ENCODE measurements around the gene HMGB4.

The HMGB4 gene

DNA sequence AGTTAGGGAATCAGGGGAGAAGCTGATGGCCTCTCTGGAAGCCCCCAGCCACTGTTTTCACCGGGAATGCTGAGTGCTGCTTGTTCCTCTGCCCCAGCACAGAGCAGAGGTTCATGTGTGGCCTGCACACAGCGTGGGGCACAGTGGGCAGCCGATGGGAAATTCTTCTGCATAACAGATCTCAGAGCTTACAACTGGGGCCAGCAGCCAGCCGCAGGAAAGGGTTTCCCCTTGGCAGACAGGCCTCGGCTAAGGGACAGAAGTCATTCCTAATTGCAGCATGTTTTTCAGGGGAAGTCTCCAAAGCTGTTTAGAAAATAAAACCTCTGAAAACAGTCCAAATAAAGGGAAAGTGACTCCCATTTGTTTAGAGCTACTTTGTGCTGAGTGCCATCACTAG lies 22.6 kb downstream of the HMGB4 start:
- Histone ChIP-seq H3K4me3 (ENCODE audit: insufficient read depth, low read depth, low read length) (no peak overlapping the region), H3K36me3 (ENCODE audit: control insufficient read depth, insufficient read depth, low read length) (no peaks in the 10 kb centered on the region), H3K4me1 (ENCODE audit: control insufficient read depth, insufficient read depth, low read length) (peaks cover 5% of the 10 kb centered on the region), H3K27ac (ENCODE audit: insufficient read depth, low read depth, low read length, poor library complexity, severe bottlenecking) (no peak overlapping the region), H3K27me3 (ENCODE audit: control insufficient read depth, insufficient read depth, low read length, poor library complexity, severe bottlenecking) (no peaks in the 10 kb centered on the region), H3K9me3 (ENCODE audit: control insufficient read depth, low read length) (no peaks in the 10 kb centered on the region)
- 7 to 12% methylated on average over 5 of the region's 5 CpGs for WGBS, 2 experiments

DNA sequence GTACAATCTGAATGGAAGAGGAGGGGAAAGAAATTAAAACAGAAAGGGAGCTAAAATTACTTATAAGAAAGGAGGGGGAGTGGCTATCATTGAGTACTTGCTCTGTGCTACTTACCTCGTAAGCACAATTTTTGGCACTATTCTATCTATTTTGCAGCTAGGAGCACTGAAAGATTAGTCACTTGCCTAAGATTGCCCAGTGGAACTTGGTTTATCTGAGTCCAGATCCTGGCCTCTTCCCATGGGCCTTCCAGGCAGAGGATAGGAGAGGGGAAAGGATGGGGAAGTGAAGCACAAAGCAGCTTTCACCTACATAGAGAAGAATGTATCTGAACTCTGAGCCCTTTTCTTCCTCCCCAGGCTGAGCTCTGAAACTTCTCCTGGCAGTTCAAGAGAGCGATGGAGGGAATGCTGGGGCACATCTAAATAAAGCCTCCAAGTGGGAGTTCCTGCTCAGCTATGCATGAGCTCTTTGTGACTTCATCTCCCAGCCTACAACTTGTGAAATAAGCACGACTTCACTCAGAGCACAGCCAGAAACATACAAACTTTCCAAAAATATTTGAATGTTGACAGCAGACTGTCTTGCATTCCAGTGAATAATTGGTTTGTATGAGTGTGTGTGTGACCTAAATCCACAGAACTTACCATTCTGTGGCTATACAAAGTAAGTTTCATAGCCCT lies 29.4 kb downstream of the HMGB4 start:
- no peaks in the 10 kb centered on the region for H3K27me3 ChIP-seq (ENCODE audit: control insufficient read depth, insufficient read depth, low read length, poor library complexity, severe bottlenecking)
- peaks cover 15% of the 10 kb centered on the region for H3K4me1 ChIP-seq (ENCODE audit: control insufficient read depth, insufficient read depth, low read length)
- H3K4me3 ChIP-seq (ENCODE audit: insufficient read depth, low read depth, low read length), result no peak overlapping the region
- peak overlapping the region; percentile 12 for H3K27ac ChIP-seq (ENCODE audit: insufficient read depth, low read depth, low read length, poor library complexity, severe bottlenecking)
- no peaks in the 10 kb centered on the region for H3K9me3 ChIP-seq (ENCODE audit: control insufficient read depth, low read length)
- WGBS, 2 experiments, result 67 to 78% methylated on average over 3 of the region's 3 CpGs
- no peaks in the 10 kb centered on the region for H3K36me3 ChIP-seq (ENCODE audit: control insufficient read depth, insufficient read depth, low read length)

DNA sequence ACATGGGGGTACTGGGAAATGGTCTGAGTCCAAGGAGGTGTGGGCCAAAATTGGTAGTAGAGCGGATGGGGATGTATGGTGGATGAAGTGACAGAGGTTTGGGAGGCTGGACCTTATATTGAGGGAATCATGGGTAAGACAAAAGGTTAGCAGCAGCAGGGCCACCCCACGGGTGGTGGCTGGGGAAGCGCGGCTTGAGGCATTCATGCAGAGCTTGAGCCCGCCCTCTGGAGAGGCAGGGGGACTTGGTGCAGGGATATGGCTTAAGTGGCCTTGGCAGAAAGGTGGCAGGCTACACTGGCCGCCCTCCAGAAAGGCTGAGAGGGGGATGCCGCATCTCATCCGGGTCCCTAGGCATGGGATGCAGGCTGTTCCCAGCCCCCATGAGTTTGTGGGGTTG lies 31.5 kb downstream of the HMGB4 start:
- Histone ChIP-seq H3K27me3 (ENCODE audit: control insufficient read depth, insufficient read depth, low read length, poor library complexity, severe bottlenecking) (no peaks in the 10 kb centered on the region), H3K36me3 (ENCODE audit: control insufficient read depth, insufficient read depth, low read length) (no peaks in the 10 kb centered on the region), H3K4me3 (ENCODE audit: insufficient read depth, low read depth, low read length) (no peak overlapping the region), H3K27ac (ENCODE audit: insufficient read depth, low read depth, low read length, poor library complexity, severe bottlenecking) (no peak overlapping the region), H3K9me3 (ENCODE audit: control insufficient read depth, low read length) (no peaks in the 10 kb centered on the region), H3K4me1 (ENCODE audit: control insufficient read depth, insufficient read depth, low read length) (peaks cover 15% of the 10 kb centered on the region)
- 65 to 68% methylated on average over 8 of the region's 8 CpGs for WGBS, 2 experiments

DNA sequence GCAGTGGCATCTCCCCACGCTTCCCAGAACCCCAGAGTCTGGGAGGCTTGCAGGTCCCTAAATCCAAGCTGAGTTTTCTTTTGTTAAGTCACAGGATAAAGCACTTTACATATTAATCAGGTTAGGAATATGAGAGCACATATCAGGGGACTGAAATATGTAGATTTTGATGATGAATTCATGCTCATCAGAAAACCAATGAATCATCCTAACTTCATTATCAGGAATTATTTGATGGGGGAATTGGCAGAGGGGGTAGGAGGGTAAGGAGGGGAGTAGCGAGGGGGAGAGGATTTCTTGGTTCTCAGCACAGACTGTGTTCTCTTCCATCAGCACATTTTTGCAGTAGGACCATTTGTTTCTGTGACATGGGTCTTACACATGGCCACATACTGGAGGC lies 32.1 kb downstream of the HMGB4 start:
- Histone ChIP-seq H3K27ac (ENCODE audit: insufficient read depth, low read depth, low read length, poor library complexity, severe bottlenecking) (no peak overlapping the region), H3K36me3 (ENCODE audit: control insufficient read depth, insufficient read depth, low read length) (no peaks in the 10 kb centered on the region), H3K4me3 (ENCODE audit: insufficient read depth, low read depth, low read length) (no peak overlapping the region), H3K9me3 (ENCODE audit: control insufficient read depth, low read length) (no peaks in the 10 kb centered on the region), H3K27me3 (ENCODE audit: control insufficient read depth, insufficient read depth, low read length, poor library complexity, severe bottlenecking) (no peaks in the 10 kb centered on the region), H3K4me1 (ENCODE audit: control insufficient read depth, insufficient read depth, low read length) (peaks cover 15% of the 10 kb centered on the region)
- 100% methylated on average over 2 of the region's 2 CpGs for WGBS, 2 experiments

DNA sequence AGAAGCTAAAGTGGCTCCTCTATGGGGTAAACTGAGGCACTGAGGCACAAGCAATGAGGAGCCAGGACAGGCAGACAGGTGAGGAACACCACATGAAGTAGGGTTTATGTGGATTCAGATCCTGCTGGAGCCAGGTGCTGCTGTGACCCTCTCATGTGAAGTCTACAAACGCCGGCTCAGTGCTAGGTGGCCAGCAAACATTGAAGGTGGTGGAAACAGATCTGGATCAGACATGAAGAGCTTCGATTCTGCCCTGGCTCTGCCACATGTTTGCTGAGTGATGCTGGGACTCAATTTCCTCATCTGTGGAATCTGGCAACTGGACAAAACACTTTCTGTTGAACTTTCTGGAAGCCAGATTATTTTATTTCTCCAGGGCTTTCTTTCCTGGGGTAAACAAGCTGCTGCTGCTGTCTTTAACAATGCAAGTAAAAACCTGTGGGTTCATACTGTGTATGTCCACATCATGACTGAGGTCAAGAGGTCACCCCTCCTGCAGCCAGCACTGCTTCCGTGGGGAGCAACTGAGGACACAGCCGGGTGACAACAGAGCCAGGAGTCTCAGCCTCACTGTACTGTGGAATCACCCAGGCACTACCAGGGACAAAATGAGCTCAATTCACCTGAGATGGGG lies 33.3 kb downstream of the HMGB4 start:
- Histone ChIP-seq H3K27me3 (ENCODE audit: control insufficient read depth, insufficient read depth, low read length, poor library complexity, severe bottlenecking) (no peaks in the 10 kb centered on the region), H3K36me3 (ENCODE audit: control insufficient read depth, insufficient read depth, low read length) (no peaks in the 10 kb centered on the region), H3K4me1 (ENCODE audit: control insufficient read depth, insufficient read depth, low read length) (peaks cover 15% of the 10 kb centered on the region), H3K27ac (ENCODE audit: insufficient read depth, low read depth, low read length, poor library complexity, severe bottlenecking) (no peak overlapping the region), H3K9me3 (ENCODE audit: control insufficient read depth, low read length) (no peaks in the 10 kb centered on the region), H3K4me3 (ENCODE audit: insufficient read depth, low read depth, low read length) (no peak overlapping the region)
- 84 to 92% methylated on average over 5 of the region's 5 CpGs for WGBS, 2 experiments

DNA sequence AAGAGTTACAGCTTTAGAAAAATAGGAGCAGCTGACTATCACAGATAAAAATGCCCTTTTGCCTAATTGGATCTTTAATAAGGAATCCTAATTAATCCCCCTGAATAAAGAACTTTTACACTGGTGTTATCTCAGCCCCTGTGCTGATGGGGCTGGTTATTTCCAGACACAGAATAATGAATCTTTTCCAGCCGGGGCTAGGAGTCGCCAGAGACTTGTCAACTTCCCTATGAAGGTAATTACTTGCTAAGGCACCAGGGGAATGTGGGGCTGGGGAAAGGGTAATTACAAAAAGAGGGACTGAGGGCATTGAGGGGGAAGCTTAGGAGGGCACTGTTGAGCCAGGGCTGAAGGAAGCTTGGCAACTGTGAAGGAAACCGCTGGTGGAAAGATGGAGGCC lies 34.5 kb downstream of the HMGB4 start:
- no peaks in the 10 kb centered on the region for H3K27me3 ChIP-seq (ENCODE audit: control insufficient read depth, insufficient read depth, low read length, poor library complexity, severe bottlenecking)
- WGBS, 2 experiments, result 87 to 92% methylated on average over 3 of the region's 3 CpGs
- H3K27ac ChIP-seq (ENCODE audit: insufficient read depth, low read depth, low read length, poor library complexity, severe bottlenecking), result no peak overlapping the region
- H3K4me3 ChIP-seq (ENCODE audit: insufficient read depth, low read depth, low read length), result no peak overlapping the region
- peaks cover 23% of the 10 kb centered on the region for H3K4me1 ChIP-seq (ENCODE audit: control insufficient read depth, insufficient read depth, low read length)
- no peaks in the 10 kb centered on the region for H3K36me3 ChIP-seq (ENCODE audit: control insufficient read depth, insufficient read depth, low read length)
- no peaks in the 10 kb centered on the region for H3K9me3 ChIP-seq (ENCODE audit: control insufficient read depth, low read length)

DNA sequence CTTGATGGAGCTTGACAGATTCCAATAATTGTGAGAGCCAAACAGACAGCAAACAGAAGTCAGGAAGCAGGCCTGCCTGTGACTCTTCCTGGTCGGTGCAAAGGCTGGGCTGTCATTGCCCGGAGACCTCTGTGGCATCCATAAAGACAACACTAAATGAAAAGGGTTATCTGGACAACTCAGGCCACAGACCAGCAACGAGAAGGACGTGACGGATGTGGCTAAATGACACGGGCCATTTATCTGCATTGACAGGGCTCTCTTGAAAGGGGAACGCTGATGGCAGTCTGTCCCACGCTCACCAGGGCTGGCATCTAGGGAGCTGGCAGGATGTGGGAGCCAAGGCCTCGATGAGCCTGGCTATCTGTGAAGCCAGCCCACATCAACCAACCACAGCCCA lies 35.0 kb downstream of the HMGB4 start:
- no peaks in the 10 kb centered on the region for H3K36me3 ChIP-seq (ENCODE audit: control insufficient read depth, insufficient read depth, low read length)
- H3K27ac ChIP-seq (ENCODE audit: insufficient read depth, low read depth, low read length, poor library complexity, severe bottlenecking), result no peak overlapping the region
- peaks cover 26% of the 10 kb centered on the region for H3K4me1 ChIP-seq (ENCODE audit: control insufficient read depth, insufficient read depth, low read length)
- H3K4me3 ChIP-seq (ENCODE audit: insufficient read depth, low read depth, low read length), result no peak overlapping the region
- 90 to 93% methylated on average over 9 of the region's 9 CpGs for WGBS, 2 experiments
- no peaks in the 10 kb centered on the region for H3K27me3 ChIP-seq (ENCODE audit: control insufficient read depth, insufficient read depth, low read length, poor library complexity, severe bottlenecking)
- no peaks in the 10 kb centered on the region for H3K9me3 ChIP-seq (ENCODE audit: control insufficient read depth, low read length)

DNA sequence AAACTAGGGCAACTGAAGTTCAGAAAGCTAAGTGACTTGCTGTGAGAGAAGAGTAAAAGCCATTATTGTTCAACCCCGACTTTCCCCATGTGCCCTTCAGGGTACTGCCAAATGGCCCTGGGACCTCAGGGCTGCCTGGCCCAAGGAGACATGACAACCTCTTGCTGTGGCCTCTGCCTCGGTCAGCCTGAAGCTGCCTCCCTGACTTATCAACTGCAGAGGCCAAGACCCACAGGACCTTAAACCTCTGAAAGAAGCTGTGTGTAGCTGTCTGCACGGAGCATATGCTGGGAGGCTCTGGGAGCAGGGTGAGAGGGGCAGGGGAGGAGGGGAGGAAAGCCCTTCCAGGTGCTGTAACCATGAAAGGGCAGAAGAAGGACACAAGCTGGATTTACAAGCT lies 35.9 kb downstream of the HMGB4 start:
- WGBS, 2 experiments, result 91 to 93% methylated on average over 3 of the region's 3 CpGs
- Histone ChIP-seq H3K27me3 (ENCODE audit: control insufficient read depth, insufficient read depth, low read length, poor library complexity, severe bottlenecking) (no peaks in the 10 kb centered on the region), H3K4me1 (ENCODE audit: control insufficient read depth, insufficient read depth, low read length) (peaks cover 26% of the 10 kb centered on the region), H3K9me3 (ENCODE audit: control insufficient read depth, low read length) (no peaks in the 10 kb centered on the region), H3K36me3 (ENCODE audit: control insufficient read depth, insufficient read depth, low read length) (no peaks in the 10 kb centered on the region), H3K27ac (ENCODE audit: insufficient read depth, low read depth, low read length, poor library complexity, severe bottlenecking) (no peak overlapping the region), H3K4me3 (ENCODE audit: insufficient read depth, low read depth, low read length) (no peak overlapping the region)

DNA sequence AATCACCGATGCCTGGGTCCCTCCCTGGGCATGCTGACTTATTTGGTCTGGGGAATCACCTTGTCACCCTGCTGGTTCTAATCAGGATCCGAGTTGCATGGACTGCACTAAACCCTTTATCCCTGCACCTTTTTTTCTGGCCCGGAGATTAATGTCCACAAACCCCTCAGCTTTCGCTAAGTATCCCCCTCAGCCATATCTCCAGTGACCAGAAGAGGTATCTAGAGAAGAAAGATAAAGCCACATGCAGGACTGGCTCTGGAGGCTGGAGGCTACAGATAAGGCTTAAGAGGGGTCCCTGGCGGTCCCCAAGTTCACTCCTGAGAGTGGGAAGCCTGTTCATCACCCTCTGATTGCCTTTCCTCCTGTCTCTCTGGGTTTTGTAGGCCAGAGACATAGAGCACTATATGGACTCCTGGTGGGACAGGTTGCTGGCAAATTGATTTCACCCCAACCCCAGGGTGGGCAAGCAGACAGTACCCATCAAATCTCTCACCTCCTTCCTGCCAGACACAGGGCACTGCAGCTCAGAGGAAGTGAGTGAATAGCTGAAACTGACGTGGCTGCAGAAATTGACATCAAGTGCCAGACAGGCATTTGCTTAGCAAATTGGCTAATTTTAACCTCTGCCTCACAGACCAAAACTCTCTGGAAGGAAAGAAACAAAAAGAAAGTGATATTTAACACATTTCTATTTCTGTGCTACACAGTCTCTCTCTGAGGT lies 38.8 kb downstream of the HMGB4 start:
- no peaks in the 10 kb centered on the region for H3K36me3 ChIP-seq (ENCODE audit: control insufficient read depth, insufficient read depth, low read length)
- no peaks in the 10 kb centered on the region for H3K27me3 ChIP-seq (ENCODE audit: control insufficient read depth, insufficient read depth, low read length, poor library complexity, severe bottlenecking)
- peaks cover 15% of the 10 kb centered on the region for H3K4me1 ChIP-seq (ENCODE audit: control insufficient read depth, insufficient read depth, low read length)
- 81 to 87% methylated on average over 6 of the region's 6 CpGs for WGBS, 2 experiments
- H3K27ac ChIP-seq (ENCODE audit: insufficient read depth, low read depth, low read length, poor library complexity, severe bottlenecking), result no peak overlapping the region
- no peaks in the 10 kb centered on the region for H3K9me3 ChIP-seq (ENCODE audit: control insufficient read depth, low read length)
- no peak overlapping the region for H3K4me3 ChIP-seq (ENCODE audit: insufficient read depth, low read depth, low read length)

DNA sequence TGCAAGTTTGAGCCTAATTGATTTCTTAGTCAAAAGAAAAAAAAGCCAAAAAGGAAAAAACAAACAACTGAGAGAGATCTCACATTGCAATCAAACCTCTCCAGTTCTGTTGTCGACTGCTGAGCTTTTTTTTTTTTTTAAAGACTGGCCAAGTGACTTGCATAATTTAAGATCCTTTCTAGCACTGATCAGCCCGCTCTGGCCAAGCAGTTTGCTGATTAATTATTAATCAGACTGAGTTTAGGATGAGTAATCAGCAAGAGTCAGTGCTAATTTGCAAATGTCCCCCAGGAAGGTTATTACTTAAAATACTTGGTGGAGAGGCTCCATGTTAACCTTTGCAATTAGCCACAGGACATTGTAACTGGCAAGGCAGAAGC lies 39.3 kb downstream of the HMGB4 start:
- no peaks in the 10 kb centered on the region for H3K9me3 ChIP-seq (ENCODE audit: control insufficient read depth, low read length)
- H3K4me1 ChIP-seq (ENCODE audit: control insufficient read depth, insufficient read depth, low read length), result peaks cover 15% of the 10 kb centered on the region
- no peak overlapping the region for H3K4me3 ChIP-seq (ENCODE audit: insufficient read depth, low read depth, low read length)
- H3K27me3 ChIP-seq (ENCODE audit: control insufficient read depth, insufficient read depth, low read length, poor library complexity, severe bottlenecking), result no peaks in the 10 kb centered on the region
- WGBS, 2 experiments, result 60 to 63% methylated on average over 2 of the region's 2 CpGs
- no peak overlapping the region for H3K27ac ChIP-seq (ENCODE audit: insufficient read depth, low read depth, low read length, poor library complexity, severe bottlenecking)
- no peaks in the 10 kb centered on the region for H3K36me3 ChIP-seq (ENCODE audit: control insufficient read depth, insufficient read depth, low read length)

All from ectodermal cell (in vitro differentiated cells).